ENCODE data around the gene HOXB3. TPM values are rescaled to one million over a fixed set of nuclear protein-coding genes. Genes with fewer than 3 reads are reported as not detected.
A peak's percentile ranks its signal among the peaks of the same experiment; 100 is the strongest.

The HOXB3 gene
- total RNA-seq, 4 donors from 2014 or later, result 25.7 to 57.1 (median 34.9) TPM

GRCh38 chr17:48594538-48595277 is 4.7 kb upstream of the HOXB3 start:
- TF ChIP-seq EP300 (IDR thresholded peaks at IDR 0.05; ENCODE audit: low read depth) (no peak), POLR2A (IDR thresholded peaks at IDR 0.05) (no peak)
- TF ChIP-seq, protein P1, sequence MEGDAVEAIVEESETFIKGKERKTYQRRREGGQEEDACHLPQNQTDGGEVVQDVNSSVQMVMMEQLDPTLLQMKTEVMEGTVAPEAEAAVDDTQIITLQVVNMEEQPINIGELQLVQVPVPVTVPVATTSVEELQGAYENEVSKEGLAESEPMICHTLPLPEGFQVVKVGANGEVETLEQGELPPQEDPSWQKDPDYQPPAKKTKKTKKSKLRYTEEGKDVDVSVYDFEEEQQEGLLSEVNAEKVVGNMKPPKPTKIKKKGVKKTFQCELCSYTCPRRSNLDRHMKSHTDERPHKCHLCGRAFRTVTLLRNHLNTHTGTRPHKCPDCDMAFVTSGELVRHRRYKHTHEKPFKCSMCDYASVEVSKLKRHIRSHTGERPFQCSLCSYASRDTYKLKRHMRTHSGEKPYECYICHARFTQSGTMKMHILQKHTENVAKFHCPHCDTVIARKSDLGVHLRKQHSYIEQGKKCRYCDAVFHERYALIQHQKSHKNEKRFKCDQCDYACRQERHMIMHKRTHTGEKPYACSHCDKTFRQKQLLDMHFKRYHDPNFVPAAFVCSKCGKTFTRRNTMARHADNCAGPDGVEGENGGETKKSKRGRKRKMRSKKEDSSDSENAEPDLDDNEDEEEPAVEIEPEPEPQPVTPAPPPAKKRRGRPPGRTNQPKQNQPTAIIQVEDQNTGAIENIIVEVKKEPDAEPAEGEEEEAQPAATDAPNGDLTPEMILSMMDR (IDR thresholded peaks at IDR 0.05), result no peak

GRCh38 chr17:48593840-48594537 is 3.9 kb upstream of the HOXB3 start:
- intact Hi-C loops (cut with DNase I; ENCODE audit: low total_unique reads) (no loop called here), in situ Hi-C loops (cut with MboI; ENCODE audit: low pct_ligation_motif_present in 1 of 4, low pct_unique_long_range_greater_than_20kb in 1 of 4, low sequenced_read_pairs in 3 of 4) (loop anchor here in 2 of 4 donors (5.0 to 10.0 kb wide), 3 partner anchors 99 to 249 kb away; no protein-coding TSS in a partner anchor)
- TF ChIP-seq, protein P1 (IDR thresholded peaks at IDR 0.05), result peak; percentile 76 to 85 (median 79)
- TF ChIP-seq POLR2A (IDR thresholded peaks at IDR 0.05) (no peak), POLR2AphosphoS5 (IDR thresholded peaks at IDR 0.05) (peak in 1 of 3 donors; percentile 42), EP300 (IDR thresholded peaks at IDR 0.05; ENCODE audit: low read depth) (no peak)
- peaks cover 5% of the 10 kb centered on the region for H3K27me3 ChIP-seq
- peak overlapping the region in 3 of 4 donors; percentile 31 to 64 (median 43) for H3K4me3 ChIP-seq
- no peaks in the 10 kb centered on the region for H3K9me3 ChIP-seq
- H3K36me3 ChIP-seq, result peaks cover 0 to 5% (median 0%) of the 10 kb centered on the region in 4 donors
- peak; percentile 79 for DNase-seq
- WGBS, 2 donors (ENCODE audit: low coverage in 1 of 2), result 29 to 33% methylated on average over 4 to 37 of the region's 37 CpGs
- peak overlapping the region; percentile 89 to 95 (median 92) for H3K27ac ChIP-seq
- peaks cover 8 to 80% (median 40%) of the 10 kb centered on the region in 4 donors for H3K4me1 ChIP-seq

More at GRCh38 chr17:48594538-48595277, 4.7 kb upstream of the HOXB3 start:
- Histone ChIP-seq H3K36me3 (peaks cover 0 to 5% (median 0%) of the 10 kb centered on the region in 4 donors), H3K9me3 (no peaks in the 10 kb centered on the region), H3K4me1 (peaks cover 10 to 86% (median 46%) of the 10 kb centered on the region in 4 donors), H3K27ac (peak overlapping the region; percentile 89 to 95 (median 92)), H3K4me3 (peak overlapping the region in 2 of 4 donors; percentile 43 to 64), H3K27me3 (peaks cover 5% of the 10 kb centered on the region)
- in situ Hi-C loops (cut with MboI; ENCODE audit: low pct_ligation_motif_present in 1 of 4, low pct_unique_long_range_greater_than_20kb in 1 of 4, low sequenced_read_pairs in 3 of 4) (loop anchor here in 2 of 4 donors (5.0 to 10.0 kb wide), 3 partner anchors 100 to 250 kb away; no protein-coding TSS in a partner anchor), intact Hi-C loops (cut with DNase I; ENCODE audit: low total_unique reads) (loop anchor here (5.0 kb wide), 1 partner anchor 242 kb away; no protein-coding TSS in a partner anchor)
- DNase-seq, result no peak
- 64 to 68% methylated on average over 3 to 25 of the region's 25 CpGs for WGBS, 2 donors (ENCODE audit: low coverage in 1 of 2)

- Histone ChIP-seq H3K4me1 (peaks cover 4 to 80% (median 32%) of the 10 kb centered on the region in 4 donors), H3K27ac (peak within 1 kb of the TSS; percentile 89 to 95 (median 92)), H3K9me3 (no peaks in the 10 kb centered on the region), H3K4me3 (peak within 1 kb of the TSS; percentile 31 to 64 (median 39)), H3K27me3 (peaks cover 5% of the 10 kb centered on the region), H3K36me3 (peaks cover 0 to 5% (median 0%) of the 10 kb centered on the region in 4 donors)
- no peak for DNase-seq
- 45% methylated on average over 40 of the region's 50 CpGs; no CpG with 5 or more reads in 1 of the 2 donors for WGBS, 2 donors (ENCODE audit: low coverage in 1 of 2)
- no peak for TF ChIP-seq EP300 (IDR thresholded peaks at IDR 0.05; ENCODE audit: low read depth)
- TF ChIP-seq, protein P1 (IDR thresholded peaks at IDR 0.05), result no peak
- intact Hi-C loops (cut with DNase I; ENCODE audit: low total_unique reads) (no loop called here), in situ Hi-C loops (cut with MboI; ENCODE audit: low pct_ligation_motif_present in 1 of 4, low pct_unique_long_range_greater_than_20kb in 1 of 4, low sequenced_read_pairs in 3 of 4) (loop anchor here in 2 of 4 donors (5.0 to 10.0 kb wide), 3 partner anchors 98 to 248 kb away; no protein-coding TSS in a partner anchor)
Measured at GRCh38 chr17:48593126-48593829, 3.2 kb upstream of the HOXB3 start, which contains the start of gene HOXB5. TSS of gene HOXB5 (minus strand) at chr17:48593779. CDS start at chr17:48593682, 97 bp downstream.

Data from transverse colon (tissue), 4 donors.